Activated naive CD8-positive, alpha-beta T cell treated with anti-CD3 and anti-CD28 coated beads for 36 hours (primary cell): ENCODE measurements around the gene CSF3R. TPM values are rescaled to one million over a fixed set of nuclear protein-coding genes. Genes with fewer than 3 reads are reported as not detected.
"Not testable (repeated sequence)": the region's sequence is repeated elsewhere in the genome, so short reads cannot be mapped to it uniquely, and the experiment has no call there.

Experiments used
- DNase-seq: peaks from one replicate; pipeline ENCODE4 v3.0.0; 2021
- H3K27ac Mint-ChIP-seq: one replicate; pipeline ENCODE4 v1.8.0; 2022; ENCODE audit warnings: mild to moderate bottlenecking, moderate library complexity, mixed read lengths
- H3K27me3 Mint-ChIP-seq: one replicate; pipeline ENCODE4 v1.8.0; 2022; ENCODE audit warnings: mild to moderate bottlenecking, mixed read lengths
- H3K36me3 Mint-ChIP-seq: one replicate; pipeline ENCODE4 v1.8.0; 2021; ENCODE audit warnings: mild to moderate bottlenecking, mixed read lengths
- H3K4me1 Mint-ChIP-seq: one replicate; pipeline ENCODE4 v1.8.0; 2021; ENCODE audit warnings: mixed read lengths
- H3K4me3 Mint-ChIP-seq: one replicate; pipeline ENCODE4 v1.8.0; 2022; ENCODE audit warnings: mild to moderate bottlenecking, moderate library complexity, mixed read lengths
- H3K9me3 Mint-ChIP-seq: one replicate; pipeline ENCODE4 v1.8.0; 2022; ENCODE audit warnings: mixed read lengths
- total RNA-seq, 2 experiments: library from RNA; stranded (reverse); gene quantifications; one replicate each; pipeline ENCODE4 v1.2.3, GENCODE V29; 2021

Gene CSF3R
- total RNA-seq, 2 experiments from 2014 or later: 0.04 to 0.06 TPM

- H3K4me3 Mint-ChIP-seq: no peak overlapping the region
- no peak overlapping the region for H3K27ac Mint-ChIP-seq
- H3K27me3 Mint-ChIP-seq: peaks cover 14% of the 10 kb centered on the region
- no peaks in the 10 kb centered on the region for H3K36me3 Mint-ChIP-seq
- no peaks in the 10 kb centered on the region for H3K4me1 Mint-ChIP-seq
- no peak for DNase-seq
- H3K9me3 Mint-ChIP-seq: no peaks in the 10 kb centered on the region
Observed at GRCh38 chr1:36502616-36503015, 19.9 kb upstream of the CSF3R start.

GRCh38 chr1:36501911-36502310 lies 19.2 kb upstream of the CSF3R start:
- not testable (repeated sequence) for H3K27me3 Mint-ChIP-seq, H3K36me3 Mint-ChIP-seq, DNase-seq, H3K27ac Mint-ChIP-seq, H3K4me3 Mint-ChIP-seq, H3K9me3 Mint-ChIP-seq, H3K4me1 Mint-ChIP-seq

- Mint-ChIP-seq H3K36me3 (no peaks in the 10 kb centered on the region), H3K27ac (no peak overlapping the region), H3K9me3 (no peaks in the 10 kb centered on the region), H3K4me3 (no peak overlapping the region), H3K27me3 (peaks cover 3% of the 10 kb centered on the region), H3K4me1 (no peaks in the 10 kb centered on the region)
- no peak for DNase-seq
Observed at GRCh38 chr1:36497207-36497606, 14.5 kb upstream of the CSF3R start.

- H3K27ac Mint-ChIP-seq: no peak overlapping the region
- H3K4me1 Mint-ChIP-seq: no peaks in the 10 kb centered on the region
Observed at GRCh38 chr1:36494971-36495370, 12.3 kb upstream of the CSF3R start.

GRCh38 chr1:36493524-36493923 lies 10.8 kb upstream of the CSF3R start:
- no peaks in the 10 kb centered on the region for H3K9me3 Mint-ChIP-seq
- no peak for DNase-seq
- no peaks in the 10 kb centered on the region for H3K4me1 Mint-ChIP-seq
- no peak overlapping the region for H3K27ac Mint-ChIP-seq
- H3K27me3 Mint-ChIP-seq: peaks cover 3% of the 10 kb centered on the region
- no peaks in the 10 kb centered on the region for H3K36me3 Mint-ChIP-seq
- H3K4me3 Mint-ChIP-seq: no peak overlapping the region

More at GRCh38 chr1:36494971-36495370, 12.3 kb upstream of the CSF3R start:
- H3K4me3 Mint-ChIP-seq: no peak overlapping the region
- DNase-seq: no peak
- H3K27me3 Mint-ChIP-seq: peaks cover 3% of the 10 kb centered on the region
- no peaks in the 10 kb centered on the region for H3K36me3 Mint-ChIP-seq
- no peaks in the 10 kb centered on the region for H3K9me3 Mint-ChIP-seq

- H3K27me3 Mint-ChIP-seq: peaks cover 3% of the 10 kb centered on the region
- H3K4me1 Mint-ChIP-seq: no peaks in the 10 kb centered on the region
- H3K9me3 Mint-ChIP-seq: no peaks in the 10 kb centered on the region
- DNase-seq: no peak
- no peaks in the 10 kb centered on the region for H3K36me3 Mint-ChIP-seq
- no peak overlapping the region for H3K4me3 Mint-ChIP-seq
- no peak overlapping the region for H3K27ac Mint-ChIP-seq
Observed at GRCh38 chr1:36492491-36492890, 9.8 kb upstream of the CSF3R start.

GRCh38 chr1:36489258-36490051 lies 6.7 kb upstream of the CSF3R start:
- not testable (repeated sequence) for H3K9me3 Mint-ChIP-seq, H3K4me3 Mint-ChIP-seq, DNase-seq, H3K36me3 Mint-ChIP-seq, H3K4me1 Mint-ChIP-seq, H3K27ac Mint-ChIP-seq, H3K27me3 Mint-ChIP-seq

- Mint-ChIP-seq H3K4me1 (no peaks in the 10 kb centered on the region), H3K36me3 (no peaks in the 10 kb centered on the region), H3K27me3 (no peaks in the 10 kb centered on the region), H3K27ac (no peak overlapping the region), H3K4me3 (no peak overlapping the region), H3K9me3 (no peaks in the 10 kb centered on the region)
- DNase-seq: no peak
Observed at GRCh38 chr1:36487906-36488305, 5.2 kb upstream of the CSF3R start.

- H3K4me3 Mint-ChIP-seq, H3K4me1 Mint-ChIP-seq, H3K27ac Mint-ChIP-seq, H3K36me3 Mint-ChIP-seq, H3K9me3 Mint-ChIP-seq, DNase-seq, H3K27me3 Mint-ChIP-seq: not testable (repeated sequence)
Observed at GRCh38 chr1:36487336-36487725, 4.6 kb upstream of the CSF3R start.

GRCh38 chr1:36486439-36487335 lies 4.0 kb upstream of the CSF3R start:
- no peak for DNase-seq
- Mint-ChIP-seq H3K36me3 (no peaks in the 10 kb centered on the region), H3K4me1 (peaks cover 7% of the 10 kb centered on the region), H3K27me3 (peaks cover 6% of the 10 kb centered on the region), H3K9me3 (no peaks in the 10 kb centered on the region), H3K27ac (no peak overlapping the region), H3K4me3 (no peak overlapping the region)

GRCh38 chr1:36486093-36486438 lies 3.4 kb upstream of the CSF3R start:
- no peak for DNase-seq
- Mint-ChIP-seq H3K4me1 (peaks cover 7% of the 10 kb centered on the region), H3K27me3 (peaks cover 11% of the 10 kb centered on the region), H3K27ac (no peak overlapping the region), H3K9me3 (no peaks in the 10 kb centered on the region), H3K36me3 (no peaks in the 10 kb centered on the region), H3K4me3 (no peak overlapping the region)

GRCh38 chr1:36484099-36484498 lies 1.4 kb upstream of the CSF3R start:
- peaks cover 7% of the 10 kb centered on the region for H3K4me1 Mint-ChIP-seq
- DNase-seq: no peak
- H3K36me3 Mint-ChIP-seq: no peaks in the 10 kb centered on the region
- peaks cover 11% of the 10 kb centered on the region for H3K27me3 Mint-ChIP-seq
- no peaks in the 10 kb centered on the region for H3K9me3 Mint-ChIP-seq
- H3K27ac Mint-ChIP-seq: no peak overlapping the region
- no peak overlapping the region for H3K4me3 Mint-ChIP-seq

GRCh38 chr1:36481771-36482723 lies 666 bp downstream of the CSF3R start:
- Mint-ChIP-seq H3K9me3 (no peaks in the 10 kb centered on the region), H3K36me3 (no peaks in the 10 kb centered on the region), H3K27me3 (peaks cover 11% of the 10 kb centered on the region), H3K4me3 (peak overlapping the region; percentile 47), H3K27ac (peak overlapping the region; percentile 62), H3K4me1 (peaks cover 7% of the 10 kb centered on the region)
- no peak for DNase-seq

- no peak overlapping the region for H3K27ac Mint-ChIP-seq
- DNase-seq: no peak
- H3K27me3 Mint-ChIP-seq: peaks cover 11% of the 10 kb centered on the region
- H3K9me3 Mint-ChIP-seq: no peaks in the 10 kb centered on the region
- no peaks in the 10 kb centered on the region for H3K36me3 Mint-ChIP-seq
- H3K4me1 Mint-ChIP-seq: peaks cover 7% of the 10 kb centered on the region
- H3K4me3 Mint-ChIP-seq: no peak overlapping the region
Observed at GRCh38 chr1:36481091-36481490, 1.6 kb downstream of the CSF3R start.

- DNase-seq: no peak
- H3K4me1 Mint-ChIP-seq: peaks cover 7% of the 10 kb centered on the region
- H3K27ac Mint-ChIP-seq: no peak overlapping the region
- H3K27me3 Mint-ChIP-seq: peaks cover 11% of the 10 kb centered on the region
- no peak overlapping the region for H3K4me3 Mint-ChIP-seq
- H3K9me3 Mint-ChIP-seq: no peaks in the 10 kb centered on the region
- H3K36me3 Mint-ChIP-seq: no peaks in the 10 kb centered on the region
Observed at GRCh38 chr1:36480161-36480560, 2.6 kb downstream of the CSF3R start.
